Measurements from ENCODE around the gene KIAA0232.

Gene KIAA0232

GRCh38 chr4:6775746-6776145, 6.8 kb upstream of the KIAA0232 start:
- no peak overlapping the region for H3K4me3 ChIP-seq (ENCODE audit: low read depth, low read length)
- no peak for DNase-seq (ENCODE audit: low read depth)
- no peak for TF ChIP-seq CTCF (IDR thresholded peaks at IDR 0.05; ENCODE audit: low read depth, low read length)
- no peak for TF ChIP-seq POLR2A (IDR thresholded peaks at IDR 0.05; ENCODE audit: extremely low read depth, insufficient read length)
- TF ChIP-seq MAX (IDR thresholded peaks at IDR 0.05; ENCODE audit: low read depth, low read length): no peak
- no peak for TF ChIP-seq MYC (IDR thresholded peaks at IDR 0.05; ENCODE audit: low read depth, low read length)

- no peak for DNase-seq (ENCODE audit: low read depth)
- TF ChIP-seq MYC (IDR thresholded peaks at IDR 0.05; ENCODE audit: low read depth, low read length): no peak
- TF ChIP-seq MAX (IDR thresholded peaks at IDR 0.05; ENCODE audit: low read depth, low read length): no peak
- no peak for TF ChIP-seq CTCF (IDR thresholded peaks at IDR 0.05; ENCODE audit: low read depth, low read length)
- no peak for TF ChIP-seq POLR2A (IDR thresholded peaks at IDR 0.05; ENCODE audit: extremely low read depth, insufficient read length)
Measured at GRCh38 chr4:6776920-6777635, 5.4 kb upstream of the KIAA0232 start.

GRCh38 chr4:6777636-6778281, 4.8 kb upstream of the KIAA0232 start:
- TF ChIP-seq MYC (IDR thresholded peaks at IDR 0.05; ENCODE audit: low read depth, low read length): peak; percentile 62
- no peak for TF ChIP-seq CTCF (IDR thresholded peaks at IDR 0.05; ENCODE audit: low read depth, low read length)
- TF ChIP-seq MAX (IDR thresholded peaks at IDR 0.05; ENCODE audit: low read depth, low read length): peak; percentile 59
- no peak for TF ChIP-seq POLR2A (IDR thresholded peaks at IDR 0.05; ENCODE audit: extremely low read depth, insufficient read length)
- peak; percentile 83 for DNase-seq (ENCODE audit: low read depth)
- peak overlapping the region; percentile 21 for H3K4me3 ChIP-seq (ENCODE audit: low read depth, low read length)

More at GRCh38 chr4:6776920-6777635, 5.4 kb upstream of the KIAA0232 start:
- no peak overlapping the region for H3K4me3 ChIP-seq (ENCODE audit: low read depth, low read length)

GRCh38 chr4:6778435-6778834, 4.1 kb upstream of the KIAA0232 start:
- no peak overlapping the region for H3K4me3 ChIP-seq (ENCODE audit: low read depth, low read length)
- TF ChIP-seq CTCF (IDR thresholded peaks at IDR 0.05; ENCODE audit: low read depth, low read length): no peak
- TF ChIP-seq POLR2A (IDR thresholded peaks at IDR 0.05; ENCODE audit: extremely low read depth, insufficient read length): no peak
- TF ChIP-seq MAX (IDR thresholded peaks at IDR 0.05; ENCODE audit: low read depth, low read length): no peak
- TF ChIP-seq MYC (IDR thresholded peaks at IDR 0.05; ENCODE audit: low read depth, low read length): no peak
- no peak for DNase-seq (ENCODE audit: low read depth)

- no peak for TF ChIP-seq POLR2A (IDR thresholded peaks at IDR 0.05; ENCODE audit: extremely low read depth, insufficient read length)
- no peak for TF ChIP-seq CTCF (IDR thresholded peaks at IDR 0.05; ENCODE audit: low read depth, low read length)
- TF ChIP-seq MYC (IDR thresholded peaks at IDR 0.05; ENCODE audit: low read depth, low read length): no peak
- TF ChIP-seq MAX (IDR thresholded peaks at IDR 0.05; ENCODE audit: low read depth, low read length): no peak
- DNase-seq (ENCODE audit: low read depth): peak; percentile 86
- no peak overlapping the region for H3K4me3 ChIP-seq (ENCODE audit: low read depth, low read length)
Measured at GRCh38 chr4:6779667-6780565, 2.6 kb upstream of the KIAA0232 start.

Data from NB4 (cell line).